IPS DF 4.7 (cell line): ENCODE measurements around the gene HOOK2.

Experiments used
- DNase-seq: peaks from one replicate; pipeline ENCODE4 v3.0.0-alpha.2; 2013; ENCODE audit warnings: low spot score; ENCODE audit errors: extremely low read depth

The HOOK2 gene

GRCh38 chr19:12793290-12794195 is 18.2 kb upstream of the HOOK2 start:
- no peak for DNase-seq

- DNase-seq, result no peak
Measured at GRCh38 chr19:12792853-12793289, 17.5 kb upstream of the HOOK2 start.

GRCh38 chr19:12792051-12792852 is 16.9 kb upstream of the HOOK2 start:
- no peak for DNase-seq

- DNase-seq, result no peak
Measured at GRCh38 chr19:12791345-12792050, 16.1 kb upstream of the HOOK2 start, which contains the start of gene JUNB. TSS of gene JUNB (plus strand) at chr19:12791486. CDS start at chr19:12791772, 286 bp downstream.

GRCh38 chr19:12790628-12791344 is 15.4 kb upstream of the HOOK2 start:
- no peak for DNase-seq

GRCh38 chr19:12789904-12790619 is 14.7 kb upstream of the HOOK2 start:
- no peak for DNase-seq

GRCh38 chr19:12789098-12789903 is 13.9 kb upstream of the HOOK2 start:
- no peak for DNase-seq

GRCh38 chr19:12788682-12789097 is 13.3 kb upstream of the HOOK2 start:
- DNase-seq, result no peak

GRCh38 chr19:12788042-12788681 is 12.8 kb upstream of the HOOK2 start:
- no peak for DNase-seq

- DNase-seq, result no peak
Measured at GRCh38 chr19:12787458-12787857, 12.1 kb upstream of the HOOK2 start.

GRCh38 chr19:12786952-12787351 is 11.6 kb upstream of the HOOK2 start:
- no peak for DNase-seq

GRCh38 chr19:12786141-12786870 is 11.0 kb upstream of the HOOK2 start:
- DNase-seq, result no peak

- DNase-seq, result no peak
Measured at GRCh38 chr19:12785431-12786031, 10.2 kb upstream of the HOOK2 start.

- DNase-seq, result no peak
Measured at GRCh38 chr19:12784871-12785430, 9.6 kb upstream of the HOOK2 start.

GRCh38 chr19:12784394-12784870 is 9.1 kb upstream of the HOOK2 start:
- no peak for DNase-seq

- DNase-seq, result no peak
Measured at GRCh38 chr19:12783849-12784393, 8.6 kb upstream of the HOOK2 start.

GRCh38 chr19:12783291-12783848 is 8.0 kb upstream of the HOOK2 start:
- DNase-seq, result no peak
